ENCODE results near the gene CNTN5. TPM values are rescaled to one million over a fixed set of nuclear protein-coding genes. Genes with fewer than 3 reads are reported as not detected.

The CNTN5 gene
- total RNA-seq, 1 experiment from 2014 or later, result 0.17 TPM

DNA sequence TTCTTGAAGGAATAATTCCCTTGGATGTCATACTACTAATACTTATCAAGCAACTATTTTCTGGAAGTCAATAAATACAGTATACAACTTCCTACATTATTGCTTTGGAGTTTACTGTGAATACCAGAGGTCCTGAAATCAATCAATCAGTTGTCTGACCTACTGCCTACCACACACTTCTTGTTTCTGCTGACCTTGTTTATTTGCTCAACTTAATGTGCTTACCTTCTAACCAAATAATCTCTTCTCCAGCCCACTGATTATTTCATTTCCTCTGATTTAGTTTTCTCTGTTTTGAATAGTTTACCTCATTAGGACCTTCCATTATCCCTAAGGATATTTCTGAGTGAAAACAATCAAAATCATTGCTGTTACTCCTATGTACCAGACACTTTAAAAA is 1142.7 kb downstream of the CNTN5 start:
- H3K4me3 ChIP-seq (ENCODE audit: insufficient read depth, low read depth, low read length), result no peak overlapping the region
- H3K36me3 ChIP-seq (replicated peaks; ENCODE audit: control insufficient read depth, insufficient read depth, low read length), result no peaks in the 10 kb centered on the region
- H3K27me3 ChIP-seq (ENCODE audit: control insufficient read depth, insufficient read depth, low read length), result no peaks in the 10 kb centered on the region
- no peak for DNase-seq

DNA sequence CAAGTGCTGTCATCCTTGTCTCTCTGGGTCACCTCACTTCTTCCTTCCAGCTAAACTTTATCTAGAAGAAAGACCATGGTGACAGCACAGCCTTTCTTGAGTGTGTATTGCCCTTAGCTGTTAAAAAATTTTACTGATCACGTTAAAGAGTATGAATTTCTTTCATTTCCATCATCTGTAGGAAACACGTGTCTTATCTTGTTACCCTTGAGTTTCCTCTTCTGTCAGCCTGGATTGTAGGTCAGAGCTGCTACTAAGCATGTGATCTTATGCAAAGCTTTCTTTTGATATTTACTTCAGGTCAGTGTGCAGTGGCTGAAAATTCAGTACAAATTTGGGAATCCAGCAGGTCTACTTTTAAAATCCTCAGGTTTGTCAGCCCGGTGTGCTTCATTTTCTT is 1154.1 kb downstream of the CNTN5 start:
- H3K27me3 ChIP-seq (ENCODE audit: control insufficient read depth, insufficient read depth, low read length), result no peaks in the 10 kb centered on the region
- no peak for DNase-seq
- H3K4me3 ChIP-seq (ENCODE audit: insufficient read depth, low read depth, low read length), result no peak overlapping the region
- no peaks in the 10 kb centered on the region for H3K36me3 ChIP-seq (replicated peaks; ENCODE audit: control insufficient read depth, insufficient read depth, low read length)

DNA sequence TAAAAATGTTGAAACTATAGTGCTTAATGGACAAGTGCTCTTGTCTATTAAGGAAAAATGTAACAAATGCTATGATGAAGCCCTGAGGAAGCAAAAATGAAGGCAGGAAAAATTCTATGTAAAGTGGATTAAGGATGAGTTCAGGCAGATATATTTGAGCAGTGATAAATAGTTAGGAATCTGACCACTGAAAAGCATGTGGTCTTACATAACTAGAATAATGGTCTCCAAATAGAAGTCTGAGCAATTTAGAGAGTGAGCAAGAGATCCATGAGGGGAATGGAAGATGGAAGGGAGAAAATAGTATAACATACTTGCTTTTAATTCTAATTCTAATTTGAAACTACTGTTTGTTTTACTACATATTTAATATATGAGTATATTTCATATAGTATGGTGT is 1155.7 kb downstream of the CNTN5 start:
- Histone ChIP-seq H3K27me3 (ENCODE audit: control insufficient read depth, insufficient read depth, low read length) (no peaks in the 10 kb centered on the region), H3K4me3 (ENCODE audit: insufficient read depth, low read depth, low read length) (no peak overlapping the region), H3K36me3 (replicated peaks; ENCODE audit: control insufficient read depth, insufficient read depth, low read length) (no peaks in the 10 kb centered on the region)
- no peak for DNase-seq

DNA sequence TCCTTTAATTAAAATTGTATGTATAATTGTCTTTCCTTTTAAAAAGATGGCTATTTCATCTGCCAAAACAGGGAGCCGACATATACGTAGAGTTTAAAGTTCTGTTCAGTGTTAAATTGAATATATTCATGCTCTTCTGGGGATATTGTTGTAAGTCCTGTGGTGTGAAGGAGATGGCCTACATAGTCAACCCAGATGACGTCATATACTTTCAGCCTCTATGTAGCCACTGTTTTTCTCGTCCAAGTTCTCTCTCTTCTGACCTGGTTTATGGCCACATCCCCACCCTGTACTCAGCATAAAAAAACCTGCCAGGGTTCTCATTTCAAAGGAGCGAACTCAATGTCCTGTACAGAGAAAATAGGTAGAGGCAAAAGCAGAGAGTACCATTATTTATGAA is 1156.9 kb downstream of the CNTN5 start:
- no peak for DNase-seq
- no peak overlapping the region for H3K4me3 ChIP-seq (ENCODE audit: insufficient read depth, low read depth, low read length)
- no peaks in the 10 kb centered on the region for H3K27me3 ChIP-seq (ENCODE audit: control insufficient read depth, insufficient read depth, low read length)
- H3K36me3 ChIP-seq (replicated peaks; ENCODE audit: control insufficient read depth, insufficient read depth, low read length), result no peaks in the 10 kb centered on the region

DNA sequence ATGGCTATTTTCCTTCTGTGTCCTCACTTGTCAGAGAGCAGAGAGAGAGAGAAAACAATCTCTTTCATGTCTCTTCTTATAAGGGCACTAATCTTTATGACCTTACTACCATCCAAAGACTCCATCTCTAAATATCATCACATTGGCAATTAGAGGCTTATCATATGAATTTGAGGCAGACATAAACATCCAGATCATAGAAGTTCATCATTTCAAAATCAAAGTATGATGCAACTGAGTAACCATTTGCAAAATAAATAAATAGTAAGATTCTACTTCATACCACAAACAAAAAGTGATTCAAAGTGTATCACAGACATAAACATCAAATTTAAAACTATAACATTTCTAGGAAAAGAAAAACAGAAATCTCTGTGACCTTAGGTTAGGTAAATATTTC is 1161.6 kb downstream of the CNTN5 start:
- H3K36me3 ChIP-seq (replicated peaks; ENCODE audit: control insufficient read depth, insufficient read depth, low read length), result no peaks in the 10 kb centered on the region

DNA sequence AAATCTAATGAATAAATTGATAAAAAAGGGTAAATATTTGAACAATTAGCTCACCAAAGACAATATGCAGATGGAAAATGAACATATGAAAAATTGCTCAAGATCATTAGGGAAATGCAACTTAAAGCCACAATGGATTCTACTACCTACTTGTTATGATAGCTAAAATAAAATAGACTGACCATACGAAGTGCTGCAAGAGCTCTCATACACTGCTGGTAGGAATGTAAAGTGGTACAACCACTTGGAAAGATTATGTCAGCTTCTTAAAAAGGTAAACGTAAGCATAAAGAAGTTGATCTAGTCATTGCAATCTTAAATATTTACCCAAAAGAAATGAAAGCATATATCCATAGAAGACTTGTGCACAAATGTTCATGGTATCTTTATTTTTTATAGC is 1162.2 kb downstream of the CNTN5 start:
- no peak for DNase-seq
- Histone ChIP-seq H3K36me3 (replicated peaks; ENCODE audit: control insufficient read depth, insufficient read depth, low read length) (no peaks in the 10 kb centered on the region), H3K4me3 (ENCODE audit: insufficient read depth, low read depth, low read length) (no peak overlapping the region), H3K27me3 (ENCODE audit: control insufficient read depth, insufficient read depth, low read length) (no peaks in the 10 kb centered on the region)

More for the DNA sequence above, 1161.6 kb downstream of the CNTN5 start:
- no peaks in the 10 kb centered on the region for H3K27me3 ChIP-seq (ENCODE audit: control insufficient read depth, insufficient read depth, low read length)
- DNase-seq, result no peak
- H3K4me3 ChIP-seq (ENCODE audit: insufficient read depth, low read depth, low read length), result no peak overlapping the region

DNA sequence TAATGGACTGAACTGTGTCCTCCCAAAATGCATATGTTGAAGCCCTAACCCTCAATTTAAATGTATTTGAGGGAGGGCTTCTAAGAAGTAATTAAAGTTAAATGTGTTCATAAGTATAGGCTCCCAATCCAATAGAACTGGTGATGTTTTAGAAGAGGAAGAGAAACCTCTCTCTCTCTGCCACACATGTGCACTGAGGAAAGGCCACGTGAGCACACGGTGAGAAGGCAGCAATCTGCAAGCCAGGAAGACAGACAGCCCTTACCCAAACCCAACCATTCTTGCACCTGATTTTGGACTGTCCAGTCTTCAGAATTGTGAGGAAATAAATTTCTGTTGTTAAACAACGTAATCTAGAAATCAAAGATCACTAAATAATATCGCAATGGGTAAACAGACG is 1164.8 kb downstream of the CNTN5 start:
- H3K36me3 ChIP-seq (replicated peaks; ENCODE audit: control insufficient read depth, insufficient read depth, low read length), result no peaks in the 10 kb centered on the region
- no peak for DNase-seq
- H3K4me3 ChIP-seq (ENCODE audit: insufficient read depth, low read depth, low read length), result no peak overlapping the region
- H3K27me3 ChIP-seq (ENCODE audit: control insufficient read depth, insufficient read depth, low read length), result no peaks in the 10 kb centered on the region

DNA sequence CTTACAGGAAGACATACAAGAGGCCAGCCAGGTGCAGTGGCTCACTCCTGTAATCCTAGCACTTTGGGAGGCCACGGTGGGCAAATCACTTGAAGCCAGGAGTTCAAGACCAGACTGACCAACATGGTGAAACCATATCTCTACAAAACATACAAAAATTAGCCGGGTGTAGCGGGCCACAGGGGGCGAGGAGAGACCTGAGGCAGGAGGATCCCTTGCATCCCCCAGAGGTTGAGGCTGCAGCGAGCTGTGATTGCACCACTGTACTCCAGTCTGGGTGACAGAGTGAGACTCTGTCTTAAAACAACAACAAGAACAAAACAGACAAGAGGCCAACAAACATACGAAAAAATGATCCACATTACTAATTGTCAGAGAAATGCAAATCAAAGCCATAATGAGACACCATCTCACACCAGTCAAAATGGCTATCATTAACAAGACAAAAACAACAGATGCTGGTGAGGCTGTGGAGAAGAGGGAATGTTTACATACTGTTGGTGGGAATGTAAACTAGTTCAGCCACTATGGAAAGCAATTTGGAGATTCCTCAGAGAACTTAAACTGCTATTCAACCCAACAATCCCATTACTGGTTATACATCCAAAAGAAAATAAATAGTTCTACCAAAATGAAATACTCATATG is 1167.5 kb downstream of the CNTN5 start:
- Histone ChIP-seq H3K27me3 (ENCODE audit: control insufficient read depth, insufficient read depth, low read length) (no peaks in the 10 kb centered on the region), H3K4me3 (ENCODE audit: insufficient read depth, low read depth, low read length) (no peak overlapping the region), H3K36me3 (replicated peaks; ENCODE audit: control insufficient read depth, insufficient read depth, low read length) (no peaks in the 10 kb centered on the region)
- DNase-seq, result no peak

DNA sequence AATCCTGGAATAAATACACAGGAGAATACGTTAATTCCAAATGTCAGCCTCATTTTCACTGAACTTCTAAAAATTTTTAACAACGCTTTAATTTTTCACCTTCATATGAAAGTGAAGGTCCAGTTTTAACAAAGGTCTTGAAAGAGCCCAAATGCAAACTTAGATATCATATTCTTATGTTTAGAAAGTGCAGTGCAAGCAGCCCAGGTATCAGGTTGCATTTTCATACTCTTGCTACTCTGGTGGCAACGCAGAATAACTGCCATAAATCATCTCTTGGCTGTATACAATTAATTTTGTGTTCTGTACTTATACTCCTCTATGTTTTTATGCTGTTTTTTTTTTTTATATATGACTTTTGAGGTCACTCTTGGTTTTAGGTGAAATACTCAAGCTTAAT is 1169.6 kb downstream of the CNTN5 start:
- no peak overlapping the region for H3K4me3 ChIP-seq (ENCODE audit: insufficient read depth, low read depth, low read length)
- DNase-seq, result no peak
- no peaks in the 10 kb centered on the region for H3K27me3 ChIP-seq (ENCODE audit: control insufficient read depth, insufficient read depth, low read length)
- H3K36me3 ChIP-seq (replicated peaks; ENCODE audit: control insufficient read depth, insufficient read depth, low read length), result no peaks in the 10 kb centered on the region

DNA sequence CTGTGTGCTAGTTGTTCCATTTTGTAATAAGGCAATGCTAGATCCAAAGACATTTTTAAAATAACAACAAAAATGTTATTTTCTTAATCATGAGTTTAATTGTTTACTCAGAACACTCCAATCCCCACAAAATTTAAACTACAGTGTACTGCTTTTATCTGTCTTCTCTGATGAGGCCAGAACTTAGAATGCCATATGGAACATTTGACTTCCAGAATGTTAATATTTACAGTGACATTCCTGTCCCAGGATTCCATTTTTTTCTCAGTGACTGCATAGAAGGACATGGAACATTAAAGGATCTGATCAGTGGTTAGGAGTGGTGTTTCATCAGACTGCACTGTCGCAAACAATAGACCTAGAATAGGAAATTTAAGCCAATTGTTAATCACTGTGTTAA is 1171.4 kb downstream of the CNTN5 start:
- Histone ChIP-seq H3K36me3 (replicated peaks; ENCODE audit: control insufficient read depth, insufficient read depth, low read length) (no peaks in the 10 kb centered on the region), H3K27me3 (ENCODE audit: control insufficient read depth, insufficient read depth, low read length) (no peaks in the 10 kb centered on the region), H3K4me3 (ENCODE audit: insufficient read depth, low read depth, low read length) (no peak overlapping the region)
- DNase-seq, result no peak

DNA sequence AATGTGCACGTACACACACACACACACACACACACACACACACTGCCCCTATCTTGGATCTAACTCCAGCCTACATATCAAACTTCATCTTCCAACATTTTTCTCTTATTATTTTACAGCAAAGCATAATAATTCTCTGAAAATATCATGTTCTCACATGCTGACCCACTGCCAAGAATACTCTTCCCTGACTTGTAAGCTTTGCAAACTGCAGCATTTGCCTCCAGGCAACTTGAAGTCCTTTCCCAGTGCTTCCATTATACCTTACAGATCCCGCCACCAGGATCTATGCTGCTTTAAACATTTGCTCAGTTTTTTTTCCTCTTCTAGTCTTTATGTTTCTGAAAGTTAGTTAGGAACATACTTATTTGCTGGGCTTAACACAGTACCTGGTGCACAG is 1183.0 kb downstream of the CNTN5 start:
- DNase-seq, result no peak
- H3K36me3 ChIP-seq (replicated peaks; ENCODE audit: control insufficient read depth, insufficient read depth, low read length), result no peaks in the 10 kb centered on the region
- H3K27me3 ChIP-seq (ENCODE audit: control insufficient read depth, insufficient read depth, low read length), result no peaks in the 10 kb centered on the region

DNA sequence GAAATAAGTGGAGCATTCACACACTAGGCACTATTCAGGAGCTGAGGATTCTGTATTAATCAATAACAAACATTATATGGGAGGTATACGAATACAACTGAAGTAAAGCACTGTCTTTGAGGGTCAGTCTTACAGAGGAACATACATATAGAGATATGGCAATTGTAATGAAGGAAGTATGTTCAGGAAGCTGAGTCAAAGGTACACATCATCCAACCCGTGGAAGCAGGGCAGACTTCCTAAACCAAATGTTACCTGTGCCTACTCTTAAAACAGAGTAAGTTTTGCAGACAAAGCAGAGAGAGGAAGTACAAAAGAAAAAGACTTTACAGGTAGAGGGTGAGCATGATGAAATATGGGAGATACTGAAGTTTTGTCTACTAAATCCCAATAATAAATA is 1185.2 kb downstream of the CNTN5 start:
- DNase-seq, result no peak
- no peaks in the 10 kb centered on the region for H3K27me3 ChIP-seq (ENCODE audit: control insufficient read depth, insufficient read depth, low read length)
- no peaks in the 10 kb centered on the region for H3K36me3 ChIP-seq (replicated peaks; ENCODE audit: control insufficient read depth, insufficient read depth, low read length)
- no peak overlapping the region for H3K4me3 ChIP-seq (ENCODE audit: insufficient read depth, low read depth, low read length)

More for the DNA sequence above, 1183.0 kb downstream of the CNTN5 start:
- no peak overlapping the region for H3K4me3 ChIP-seq (ENCODE audit: insufficient read depth, low read depth, low read length)

DNA sequence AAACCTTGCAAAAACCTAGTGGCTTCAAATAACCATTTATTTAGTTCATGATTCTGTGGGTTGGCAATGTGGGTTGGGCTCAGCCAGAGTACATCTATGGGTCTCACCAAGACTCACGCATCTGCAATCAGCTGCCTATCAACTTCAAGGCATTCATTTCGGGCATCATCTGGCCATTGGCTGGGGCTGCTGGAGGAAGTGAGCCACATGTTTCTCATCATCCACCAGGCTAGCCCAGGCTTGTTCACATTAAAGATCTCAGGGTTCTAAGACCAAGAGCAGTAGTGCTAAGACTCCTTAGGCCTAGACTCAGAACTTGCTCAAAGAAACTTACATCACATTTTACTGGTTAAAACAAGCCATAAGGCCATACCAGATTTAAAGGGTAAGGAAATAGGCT is 1187.5 kb downstream of the CNTN5 start:
- Histone ChIP-seq H3K4me3 (ENCODE audit: insufficient read depth, low read depth, low read length) (no peak overlapping the region), H3K36me3 (replicated peaks; ENCODE audit: control insufficient read depth, insufficient read depth, low read length) (no peaks in the 10 kb centered on the region), H3K27me3 (ENCODE audit: control insufficient read depth, insufficient read depth, low read length) (no peaks in the 10 kb centered on the region)
- DNase-seq, result no peak

DNA sequence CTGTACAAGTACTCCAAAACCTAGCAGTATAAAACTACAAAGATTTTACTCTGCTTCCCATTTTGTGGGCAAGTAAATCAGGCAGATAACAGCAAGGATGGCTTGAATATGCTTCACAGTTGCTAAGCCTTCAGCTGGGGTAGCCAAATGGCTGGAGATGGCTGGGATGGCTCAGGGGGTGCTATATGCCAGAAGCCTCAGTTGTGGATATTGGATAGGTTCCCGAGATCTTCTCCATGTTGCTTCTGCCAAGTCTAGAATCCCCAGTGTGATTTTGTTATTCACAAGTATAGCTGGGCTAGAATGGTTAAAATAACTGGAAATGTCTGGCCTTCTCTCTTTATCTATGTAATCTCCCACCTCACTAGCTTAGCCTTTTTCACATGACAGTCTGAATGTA is 1194.0 kb downstream of the CNTN5 start:
- H3K4me3 ChIP-seq (ENCODE audit: insufficient read depth, low read depth, low read length), result no peak overlapping the region
- H3K27me3 ChIP-seq (ENCODE audit: control insufficient read depth, insufficient read depth, low read length), result no peaks in the 10 kb centered on the region
- no peak for DNase-seq
- H3K36me3 ChIP-seq (replicated peaks; ENCODE audit: control insufficient read depth, insufficient read depth, low read length), result no peaks in the 10 kb centered on the region

DNA sequence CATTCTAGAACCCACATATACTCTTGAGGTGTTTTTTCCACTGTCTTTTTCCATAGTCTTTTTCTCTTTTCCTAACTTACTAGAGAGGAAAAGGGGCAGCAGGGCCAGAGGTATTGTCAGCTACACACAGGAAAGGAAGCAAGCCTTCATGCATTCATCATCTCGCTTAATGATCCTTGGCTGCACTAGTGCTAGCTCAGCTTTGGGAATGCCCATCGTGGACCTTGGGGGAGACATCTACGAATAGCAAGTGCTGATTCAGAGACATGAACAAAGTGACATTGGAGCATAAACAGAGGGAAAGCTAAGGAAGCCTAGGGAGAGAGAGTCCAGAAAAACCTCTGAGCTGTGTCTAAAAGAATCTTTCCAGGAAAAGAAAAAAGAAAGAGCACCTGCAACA is 1200.1 kb downstream of the CNTN5 start:
- Histone ChIP-seq H3K36me3 (replicated peaks; ENCODE audit: control insufficient read depth, insufficient read depth, low read length) (no peaks in the 10 kb centered on the region), H3K27me3 (ENCODE audit: control insufficient read depth, insufficient read depth, low read length) (no peaks in the 10 kb centered on the region), H3K4me3 (ENCODE audit: insufficient read depth, low read depth, low read length) (no peak overlapping the region)
- no peak for DNase-seq

DNA sequence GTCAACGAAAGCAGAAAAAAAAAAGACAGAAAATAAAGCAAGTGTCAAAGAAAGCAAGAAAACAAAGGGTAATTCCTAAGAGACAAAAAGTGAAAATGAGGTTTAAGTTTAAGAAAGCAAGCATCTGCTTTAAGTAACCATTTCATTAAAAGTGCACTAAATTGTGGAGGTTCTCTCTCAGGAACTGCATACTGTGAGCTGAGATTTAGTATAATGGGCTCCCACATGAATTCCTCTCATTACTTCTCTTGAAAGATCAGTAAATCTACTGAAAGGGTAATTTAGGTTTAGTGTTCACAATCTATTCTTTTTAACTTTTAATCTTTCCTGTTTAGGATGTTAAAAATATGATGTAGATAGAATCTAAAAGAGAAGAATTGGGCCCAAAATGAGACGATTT is 1201.0 kb downstream of the CNTN5 start:
- H3K36me3 ChIP-seq (replicated peaks; ENCODE audit: control insufficient read depth, insufficient read depth, low read length), result no peaks in the 10 kb centered on the region
- no peak for DNase-seq
- no peaks in the 10 kb centered on the region for H3K27me3 ChIP-seq (ENCODE audit: control insufficient read depth, insufficient read depth, low read length)
- H3K4me3 ChIP-seq (ENCODE audit: insufficient read depth, low read depth, low read length), result no peak overlapping the region
